Left renal cortex interstitium (tissue), 4 donors: ENCODE measurements around the gene HHIPL1. TPM values are rescaled to one million over a fixed set of nuclear protein-coding genes. Genes with fewer than 3 reads are reported as not detected.

Source experiments
- DNase-seq, 4 donors: peaks; one replicate each; pipeline ENCODE4 v3.0.0-alpha.2; 2013; ENCODE audit warnings: low read depth in 4 of 4, low spot score in 2 of 4, missing footprints in 1 of 4
- polyA plus RNA-seq, 4 donors: library from polyadenylated mRNA; unstranded; fragments of 120-200 nt; gene quantifications; one replicate each; pipeline ENCODE4 v1.2.1, GENCODE V29; 2013; ENCODE audit not compliant: insufficient read length in 4 of 4

The HHIPL1 gene
- polyA plus RNA-seq, 4 donors: 1.3 to 2.6 (median 1.9) TPM

DNA sequence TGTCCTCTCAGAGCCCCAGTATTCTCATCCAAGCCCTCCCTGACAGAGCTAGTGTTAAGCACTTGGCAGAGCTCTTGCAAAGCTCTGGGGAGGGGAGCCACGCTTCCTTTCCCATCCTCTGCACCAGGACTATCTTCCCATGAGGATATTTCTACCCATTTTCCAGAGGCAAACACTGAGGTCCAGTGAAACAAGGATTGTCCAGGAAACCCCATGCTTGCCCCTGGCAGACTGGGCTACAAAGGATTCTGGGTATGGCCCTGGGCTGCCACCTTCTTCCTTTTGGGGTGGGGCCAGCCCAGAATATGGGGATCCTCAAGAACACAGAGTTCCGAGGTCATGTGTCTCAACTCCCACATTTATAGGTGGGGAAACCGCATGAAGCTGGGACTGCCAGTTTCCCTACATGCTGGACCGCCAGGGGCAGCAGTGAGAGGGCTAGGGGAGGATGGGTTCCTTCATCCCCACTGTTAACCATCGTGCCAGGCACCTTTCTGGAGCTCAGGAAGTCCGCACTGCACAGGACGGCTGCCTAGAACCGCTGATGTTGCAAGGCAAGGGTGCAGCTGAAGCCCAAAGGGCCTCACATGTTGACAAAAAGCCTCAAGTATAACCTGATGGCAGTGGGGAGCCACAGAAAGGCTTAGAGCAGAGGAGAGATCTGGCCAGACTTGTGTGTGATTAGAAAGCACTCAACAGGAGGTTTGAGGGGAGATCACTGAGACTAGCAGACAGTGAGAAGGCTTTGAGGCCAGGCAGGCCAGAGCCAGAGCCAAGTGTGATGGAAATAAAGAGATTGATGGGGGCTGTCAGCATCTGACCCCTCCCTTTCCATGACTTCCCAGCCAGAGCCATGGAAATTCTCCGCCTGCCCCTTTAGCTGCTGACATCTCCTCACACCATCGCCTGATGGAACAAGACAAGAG is 35.4 kb upstream of the HHIPL1 start:
- DNase-seq: no peak

DNA sequence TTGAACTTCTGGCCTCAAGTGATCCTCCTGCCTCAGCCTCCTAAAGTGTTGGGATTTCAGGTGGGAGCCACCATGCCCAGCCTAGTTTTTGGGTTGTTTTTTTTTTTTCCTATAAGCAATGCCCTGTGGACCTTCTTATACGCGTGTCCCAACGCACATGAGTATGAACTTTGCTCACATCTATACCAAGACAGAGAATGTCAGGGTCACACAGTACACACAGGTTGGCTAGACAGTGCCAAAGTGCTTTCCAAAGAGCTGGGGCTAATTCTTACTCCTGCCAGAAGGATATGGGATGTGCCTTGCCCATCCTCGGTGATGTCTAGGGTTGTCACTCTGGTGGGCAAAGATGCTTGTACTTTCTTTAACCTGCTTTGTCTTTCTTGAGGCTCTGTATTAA is 33.3 kb upstream of the HHIPL1 start:
- DNase-seq: no peak

DNA sequence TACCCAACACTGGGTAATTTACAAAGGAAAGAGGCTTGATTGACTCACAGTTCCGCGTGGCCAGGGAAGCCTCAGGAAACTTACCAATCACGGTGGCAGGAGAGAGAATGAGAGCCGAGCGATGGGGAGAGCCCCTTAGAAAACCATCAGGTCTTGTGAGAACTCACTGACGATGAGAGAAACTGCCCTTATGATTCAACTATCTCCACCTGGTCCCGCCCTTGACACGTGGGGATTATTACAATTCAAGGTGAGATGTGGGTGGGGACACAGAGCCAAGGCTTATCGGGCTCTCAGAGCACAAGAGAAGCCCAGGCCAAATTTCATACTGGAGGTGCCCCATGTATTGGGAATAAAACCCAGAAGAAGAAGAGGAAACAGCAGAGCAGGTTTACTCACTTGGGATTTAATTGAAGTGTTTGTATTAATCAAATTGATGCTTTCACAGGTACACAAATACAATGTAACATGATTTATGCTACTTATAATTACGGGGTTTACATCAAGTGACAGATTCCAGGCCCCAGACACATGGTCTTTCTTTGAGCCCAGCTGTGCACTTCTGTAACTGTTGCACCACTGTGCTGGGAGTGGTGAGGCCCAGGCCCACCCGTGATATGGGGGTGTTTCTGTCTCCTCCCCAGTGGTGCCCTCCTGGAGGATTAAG is 32.7 kb upstream of the HHIPL1 start:
- no peak for DNase-seq

DNA sequence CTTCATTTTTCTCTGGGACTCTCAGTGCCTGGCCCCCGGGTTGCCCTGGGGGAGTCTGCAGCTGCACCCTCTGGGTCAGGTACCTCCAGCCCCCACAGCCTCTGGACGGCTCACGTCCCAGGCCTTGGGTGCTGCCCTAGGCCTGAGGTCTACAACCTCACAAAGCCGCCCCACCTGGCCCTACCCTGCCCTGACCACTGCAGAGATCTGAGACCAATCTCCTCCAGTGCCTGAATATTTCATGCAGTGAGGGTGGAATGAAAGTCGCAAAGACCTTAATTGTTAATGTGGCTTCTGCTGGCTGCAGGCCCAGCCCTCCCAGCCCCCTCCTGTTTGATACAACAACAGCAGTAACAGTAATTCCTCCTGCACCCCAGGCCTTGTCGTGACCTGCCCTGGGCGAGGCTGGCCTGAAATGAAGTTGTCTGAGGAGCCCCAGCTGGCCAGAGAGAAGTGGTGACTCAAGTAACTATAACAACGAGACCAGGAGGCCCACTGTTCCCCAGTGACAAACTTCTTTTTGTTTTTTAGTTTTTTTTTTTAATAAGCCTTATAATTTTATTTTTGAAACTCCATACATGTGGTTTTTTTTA is 32.1 kb upstream of the HHIPL1 start:
- no peak for DNase-seq

DNA sequence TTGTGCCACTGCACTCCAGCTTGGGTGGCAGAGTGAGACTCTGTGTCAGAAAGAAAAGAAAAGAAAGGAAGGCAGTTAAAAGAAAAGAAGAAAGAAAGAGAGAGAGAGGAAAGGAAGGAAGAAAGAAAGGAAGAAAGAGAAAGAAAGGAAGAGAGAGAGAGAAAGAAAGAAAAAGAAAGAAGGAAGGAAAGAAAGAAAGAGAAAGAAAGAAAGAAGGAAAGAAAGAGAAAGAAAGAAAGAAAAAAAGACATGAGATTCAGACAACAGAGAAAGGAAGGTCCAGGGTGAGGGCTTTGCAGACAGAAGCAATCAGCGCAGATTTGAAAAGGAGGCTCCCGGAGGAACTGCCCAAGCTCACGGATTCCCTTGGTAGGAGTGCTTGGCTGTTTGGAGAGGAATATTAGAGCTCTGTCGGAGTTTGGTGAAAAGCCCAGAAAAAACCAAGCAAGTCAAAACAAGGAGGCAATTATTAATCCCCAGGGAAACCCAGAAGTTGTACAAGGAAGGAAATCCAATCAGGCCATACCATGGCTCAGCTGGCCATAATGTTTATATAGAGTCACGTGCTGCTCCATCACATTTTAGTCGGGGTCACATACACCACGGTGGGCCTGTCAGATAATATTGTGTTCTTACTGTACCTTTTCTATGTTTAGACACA is 29.3 kb upstream of the HHIPL1 start:
- no peak for DNase-seq

DNA sequence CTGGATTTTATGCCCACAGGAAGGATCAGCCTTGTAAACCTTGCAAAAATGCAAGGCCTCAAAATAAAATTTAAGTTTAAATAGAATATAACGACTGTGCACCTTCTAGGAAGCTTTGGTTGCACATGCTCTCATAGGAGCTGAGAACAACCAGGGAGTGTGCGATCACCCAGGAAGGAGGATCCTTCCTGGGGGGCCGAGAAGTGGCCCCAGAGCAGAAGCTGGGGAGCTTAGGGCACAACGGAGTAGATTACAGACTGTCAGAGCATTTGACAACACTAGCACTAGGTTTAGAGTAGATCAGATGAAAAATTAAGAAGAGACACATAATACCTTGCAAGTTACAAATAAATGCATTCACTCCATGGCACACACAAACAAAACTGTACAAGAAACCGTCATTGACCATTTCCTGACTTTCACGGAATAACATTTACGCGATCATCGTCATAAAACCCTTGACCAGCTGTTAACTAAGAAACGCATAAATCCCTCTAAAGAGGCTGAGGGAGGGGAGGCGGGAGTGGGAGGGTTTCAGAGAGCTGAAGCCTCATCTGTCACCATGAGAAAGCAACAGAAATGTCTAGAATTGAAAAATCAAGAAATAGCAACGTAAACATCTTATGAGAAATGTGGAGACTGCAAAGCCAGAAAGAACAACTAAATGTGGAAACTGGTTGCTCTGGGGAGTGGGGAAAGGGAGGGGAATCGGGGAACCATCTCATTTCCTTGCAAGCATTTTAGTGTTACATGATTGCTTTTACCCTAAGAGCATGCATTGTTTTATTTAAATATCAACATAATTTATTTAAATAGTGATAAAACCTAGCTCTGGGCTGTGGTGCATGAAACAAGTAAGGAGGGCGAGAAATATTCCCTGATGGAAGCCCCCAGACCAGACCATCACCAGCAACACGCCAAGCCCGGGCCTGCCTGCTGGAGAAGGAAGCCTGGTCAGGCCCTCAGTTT is 27.8 kb upstream of the HHIPL1 start:
- no peak for DNase-seq

DNA sequence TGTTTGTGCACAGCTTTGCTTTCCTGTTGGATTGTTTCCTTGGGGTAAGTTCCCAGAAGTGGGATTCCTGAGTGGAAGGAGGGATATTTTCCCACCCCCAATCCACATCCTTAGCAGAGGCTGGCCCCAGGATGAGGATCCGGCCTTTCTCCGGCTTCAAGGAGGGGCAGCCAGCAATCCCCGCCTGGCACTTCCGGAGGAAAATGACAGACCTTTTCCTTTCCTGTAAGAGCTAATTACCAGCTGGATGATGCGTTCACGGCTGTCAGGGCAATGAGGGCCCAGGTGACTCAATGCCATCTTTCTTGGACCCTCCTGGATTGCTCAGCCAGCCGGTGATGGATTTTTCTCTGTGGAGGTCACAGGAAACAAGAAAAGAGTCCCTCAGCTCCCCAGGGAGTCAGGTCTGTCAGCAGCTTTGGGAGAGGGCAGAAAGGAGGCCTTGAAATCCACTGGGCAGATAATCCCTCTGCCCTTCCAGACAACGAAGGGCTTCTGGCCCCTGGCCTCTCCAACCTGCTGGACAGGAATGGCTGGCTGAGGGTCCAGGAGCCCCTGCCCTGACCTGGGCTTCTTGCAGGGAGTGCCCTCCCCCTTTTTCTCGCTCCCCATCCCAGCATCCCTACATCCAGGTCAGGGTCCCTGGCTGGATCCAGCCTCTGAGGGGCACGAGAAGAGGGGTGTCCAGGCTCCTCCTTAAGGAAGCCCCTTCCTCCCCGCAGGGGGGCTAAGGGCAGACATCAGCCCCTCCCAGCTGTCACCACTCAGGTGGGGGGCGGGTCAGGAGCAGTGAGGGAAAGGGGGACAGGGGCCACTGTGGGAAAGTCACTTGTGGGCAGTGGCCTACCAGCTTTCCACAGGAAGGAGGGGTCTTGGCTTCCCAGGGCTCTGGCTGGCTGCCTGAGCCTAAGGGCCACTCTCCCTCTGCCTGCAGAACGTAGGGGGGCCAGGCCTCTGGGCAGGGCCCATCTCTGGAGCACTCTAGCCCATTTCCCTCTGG is 24.8 kb upstream of the HHIPL1 start:
- DNase-seq: no peak

DNA sequence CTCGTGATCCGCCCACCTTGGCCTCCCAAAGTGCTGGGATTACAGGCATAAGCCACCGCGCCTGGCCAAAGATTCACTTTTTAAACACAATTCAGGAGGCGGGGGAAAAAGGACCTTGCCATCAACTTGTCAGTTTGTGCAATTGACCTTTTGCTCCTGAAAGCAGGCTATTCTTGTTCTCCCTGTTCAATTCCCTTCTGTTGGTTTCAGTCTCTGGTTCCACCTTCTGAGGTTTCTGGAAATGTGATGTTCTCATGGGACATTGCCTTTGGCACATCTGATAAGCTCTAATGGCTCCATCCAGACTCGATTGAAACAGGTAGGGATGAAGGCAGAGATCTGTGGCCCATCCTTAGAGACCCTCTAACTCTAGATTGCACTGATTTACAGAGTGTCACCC is 23.0 kb upstream of the HHIPL1 start:
- DNase-seq: no peak

DNA sequence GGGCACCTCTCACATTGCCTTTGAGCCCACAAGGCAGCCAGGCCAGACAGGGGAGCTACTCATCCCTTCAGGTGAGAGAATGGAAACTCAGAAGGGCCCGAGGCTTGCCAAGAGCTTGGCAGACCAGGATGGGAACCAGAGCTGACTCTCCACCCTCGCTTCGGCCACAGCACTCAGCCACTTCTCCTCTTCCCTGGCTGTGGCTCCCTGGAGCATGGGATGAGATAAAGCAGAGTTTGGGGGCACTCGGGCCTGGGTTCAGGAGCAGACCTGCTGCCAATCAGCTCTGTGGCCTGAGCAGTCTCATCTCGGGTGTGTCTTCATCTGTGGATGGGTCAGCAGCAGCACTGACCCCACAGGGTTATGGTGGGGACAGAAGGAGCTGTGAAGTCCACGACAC is 20.9 kb upstream of the HHIPL1 start:
- DNase-seq: no peak

DNA sequence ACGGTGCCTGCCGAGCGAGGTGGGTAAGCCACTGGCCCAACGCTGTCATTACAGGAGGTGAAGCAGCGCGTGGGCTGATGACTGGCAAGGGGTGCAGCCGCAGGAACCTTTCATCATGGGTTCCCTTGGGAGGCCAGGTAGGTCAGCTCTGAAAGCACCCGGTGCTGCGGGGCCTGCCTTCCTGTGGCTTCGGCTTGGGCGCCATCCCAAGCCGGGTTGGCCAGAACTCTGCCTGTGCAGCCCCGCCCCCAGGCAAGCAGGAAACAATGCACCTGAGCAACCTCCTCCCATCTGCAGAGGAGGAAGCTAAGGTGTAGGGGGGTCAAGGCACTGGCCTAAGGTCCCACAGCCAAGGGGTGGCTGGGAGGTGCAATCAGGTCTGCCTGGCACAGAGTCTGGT is 20.0 kb upstream of the HHIPL1 start:
- DNase-seq: no peak

DNA sequence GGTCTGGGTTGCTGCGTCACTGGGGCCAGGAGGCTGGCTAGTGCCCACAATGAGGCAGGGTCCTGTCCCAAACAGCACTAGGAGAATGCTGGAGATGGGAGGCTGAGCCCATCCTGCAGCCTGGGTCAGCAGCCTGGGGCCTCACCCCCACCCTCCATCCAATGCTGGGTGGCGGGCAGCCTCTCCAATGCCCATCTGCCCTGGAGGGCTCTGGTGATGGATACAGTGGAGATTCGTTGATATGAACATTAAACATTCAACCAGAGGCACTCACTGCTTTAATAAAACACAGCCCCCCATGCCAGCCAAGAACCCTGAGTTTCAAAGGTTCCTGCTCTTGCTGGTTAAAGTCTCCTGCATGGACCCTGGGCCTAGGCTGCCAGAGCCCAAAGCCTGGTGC is 19.5 kb upstream of the HHIPL1 start:
- no peak for DNase-seq

DNA sequence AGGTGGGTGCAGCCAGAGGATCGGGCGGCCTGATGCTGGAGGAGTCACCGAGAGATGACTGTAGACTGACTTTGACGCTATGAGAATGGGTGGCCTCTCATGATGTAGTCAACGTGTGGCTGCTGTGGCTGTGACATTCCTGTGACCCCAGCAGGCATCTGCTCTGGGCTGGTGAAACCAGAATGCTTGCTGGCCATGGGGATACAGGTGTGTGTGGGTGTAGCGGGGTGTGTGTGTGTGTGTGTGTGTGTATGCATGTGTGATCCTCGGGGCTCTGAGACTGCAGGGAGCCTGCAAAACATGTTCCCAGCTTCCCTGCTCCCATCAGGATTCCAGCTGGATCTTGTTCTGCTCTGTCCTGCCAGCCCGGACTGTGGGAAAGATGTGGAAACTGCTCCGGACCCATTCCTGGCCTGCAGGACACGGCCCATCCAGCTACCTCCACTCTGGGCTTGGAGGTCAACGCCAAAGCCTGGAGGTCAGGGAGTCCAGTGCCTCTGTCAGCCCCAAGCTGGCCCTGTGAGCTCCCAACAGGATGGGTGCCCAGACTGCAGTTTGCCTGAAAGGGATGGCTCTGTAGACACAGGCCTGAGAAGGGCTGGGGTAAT is 18.8 kb upstream of the HHIPL1 start:
- no peak for DNase-seq

DNA sequence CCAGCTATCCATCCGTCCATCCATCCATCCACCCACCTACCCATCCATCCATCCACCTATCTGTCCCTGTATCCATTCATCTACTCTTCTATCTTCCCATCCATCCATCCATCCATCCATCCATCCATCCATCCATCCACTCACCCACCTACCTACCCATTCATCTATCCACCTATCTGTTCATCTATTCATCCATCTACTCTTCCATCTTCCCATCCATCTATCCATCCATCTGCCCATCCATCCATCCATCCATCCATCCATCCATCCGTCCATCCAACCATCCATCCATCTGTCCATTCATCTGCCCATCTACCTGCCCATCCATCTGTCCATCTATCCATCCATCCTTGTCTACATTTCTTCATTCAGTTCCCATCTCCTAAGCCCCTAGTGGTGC is 17.8 kb upstream of the HHIPL1 start:
- DNase-seq: no peak

DNA sequence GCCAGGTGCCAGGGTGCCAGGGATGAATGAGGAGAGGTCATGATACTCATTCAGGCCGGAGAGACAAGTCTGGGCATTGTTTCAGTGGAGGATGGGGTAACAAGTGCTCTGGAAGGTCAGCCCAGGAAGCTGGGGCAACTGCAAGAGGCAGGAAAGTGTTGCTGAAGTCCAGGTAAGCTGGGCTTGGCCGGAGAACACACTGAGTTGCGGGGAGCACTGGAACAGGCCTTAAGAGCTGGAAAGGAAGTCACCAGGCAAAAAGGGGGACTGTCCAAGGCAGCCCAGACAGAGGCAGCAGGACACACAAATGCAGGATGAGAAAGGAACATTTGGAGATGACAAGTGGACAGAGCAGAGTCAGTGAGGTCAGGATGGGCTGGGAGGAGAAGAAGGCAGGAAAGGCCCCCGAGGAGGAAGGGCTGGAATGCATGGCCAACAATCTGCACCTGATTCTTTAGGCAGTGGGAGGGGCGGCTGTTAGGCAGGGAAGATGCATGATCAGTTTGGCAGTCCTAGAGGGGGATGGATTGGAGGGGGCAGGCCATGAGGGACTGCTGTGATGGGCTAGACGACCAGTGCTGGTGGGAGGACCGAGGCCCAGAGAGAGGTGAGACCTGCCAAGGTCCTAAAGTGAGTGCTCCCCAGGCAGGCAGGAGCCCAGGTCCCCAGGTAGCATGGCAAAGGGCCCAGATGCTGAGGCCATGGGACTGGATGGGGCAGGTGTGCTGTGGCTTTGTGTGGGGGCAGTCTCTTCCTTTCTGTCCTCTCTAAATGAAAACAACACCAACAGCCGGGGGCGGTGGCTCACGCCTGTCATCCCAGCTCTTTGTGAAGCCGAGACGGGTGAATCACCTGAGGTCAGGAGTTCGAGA is 17.2 kb upstream of the HHIPL1 start:
- no peak for DNase-seq

DNA sequence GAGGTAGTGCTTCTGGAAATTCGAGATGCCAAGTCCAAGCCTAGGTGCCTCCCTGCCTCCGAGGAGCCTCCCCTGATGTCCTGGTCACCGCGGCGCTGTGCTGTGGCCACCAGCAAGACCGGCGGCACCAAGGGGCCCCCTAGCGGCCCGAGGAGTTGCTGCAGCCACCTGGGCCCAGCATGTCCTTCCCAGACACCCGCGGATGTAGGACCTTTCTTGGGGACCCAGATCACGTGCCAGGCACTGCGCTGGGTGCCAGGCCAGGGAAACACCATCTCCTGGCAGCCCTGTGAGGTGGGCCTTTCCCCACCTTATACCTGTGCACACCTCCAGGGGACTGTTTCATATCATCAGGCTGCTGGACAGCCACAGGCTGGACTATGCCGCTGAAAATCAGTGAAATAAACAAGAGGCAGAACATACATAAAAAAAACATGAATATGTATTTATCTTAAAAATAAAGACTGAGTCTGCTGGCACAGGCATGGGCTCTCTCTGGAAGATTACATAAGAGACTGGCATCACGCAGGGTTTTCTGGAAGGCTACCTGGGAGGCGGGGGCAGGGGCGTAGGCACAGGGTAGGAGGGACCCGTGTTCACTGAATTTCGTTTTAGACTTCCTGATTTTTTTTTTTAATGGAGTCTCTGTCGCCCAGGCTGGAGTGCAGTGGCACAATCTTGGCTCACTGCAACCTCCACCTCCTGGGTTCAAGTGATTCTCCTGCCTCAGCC is 15.9 kb upstream of the HHIPL1 start:
- no peak for DNase-seq

DNA sequence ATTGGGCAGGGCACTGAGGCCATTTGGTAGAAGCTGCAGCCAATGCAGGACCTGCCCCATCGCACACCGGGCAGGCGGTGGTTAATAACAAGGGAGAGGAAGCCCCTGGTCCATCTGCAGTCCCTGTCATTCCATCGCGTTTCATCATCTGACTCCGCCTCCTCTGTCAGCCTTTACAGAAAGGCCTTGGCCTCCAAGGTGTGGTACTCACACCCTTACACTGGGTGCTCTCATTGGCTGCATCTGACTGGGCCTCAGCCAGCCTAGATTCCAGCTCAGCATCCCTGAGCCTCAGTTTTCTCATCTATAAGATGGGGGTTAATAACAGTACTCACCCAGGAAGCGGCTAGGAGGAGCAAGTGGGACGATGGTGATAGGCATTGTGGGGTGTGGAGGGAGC is 14.7 kb upstream of the HHIPL1 start:
- no peak for DNase-seq
